HT1080 (cell line): ENCODE results near the gene ACAP1. TPM values are rescaled to one million over a fixed set of nuclear protein-coding genes. Genes with fewer than 3 reads are reported as not detected.
A peak's percentile ranks its signal among the peaks of the same experiment; 100 is the strongest.

ENCODE experiments used
- DNase-seq: peaks from one replicate; pipeline ENCODE4 v3.0.0-alpha.2; 2015; ENCODE audit warnings: low read depth
- polyA plus RNA-seq, 2 experiments: library from polyadenylated mRNA; depleted of rRNA; stranded (reverse); fragments of >200 nt; gene quantifications; 2 replicates each; pipeline ENCODE4 v1.2.3, GENCODE V29; 2015
- total RNA-seq: library from RNA; depleted of rRNA; stranded (reverse); fragments of >200 nt; shearing (Covaris generic); gene quantifications from 2 replicates; pipeline ENCODE4 v1.2.3, GENCODE V29; 2014; rRNA removed

ACAP1 gene, protein sequence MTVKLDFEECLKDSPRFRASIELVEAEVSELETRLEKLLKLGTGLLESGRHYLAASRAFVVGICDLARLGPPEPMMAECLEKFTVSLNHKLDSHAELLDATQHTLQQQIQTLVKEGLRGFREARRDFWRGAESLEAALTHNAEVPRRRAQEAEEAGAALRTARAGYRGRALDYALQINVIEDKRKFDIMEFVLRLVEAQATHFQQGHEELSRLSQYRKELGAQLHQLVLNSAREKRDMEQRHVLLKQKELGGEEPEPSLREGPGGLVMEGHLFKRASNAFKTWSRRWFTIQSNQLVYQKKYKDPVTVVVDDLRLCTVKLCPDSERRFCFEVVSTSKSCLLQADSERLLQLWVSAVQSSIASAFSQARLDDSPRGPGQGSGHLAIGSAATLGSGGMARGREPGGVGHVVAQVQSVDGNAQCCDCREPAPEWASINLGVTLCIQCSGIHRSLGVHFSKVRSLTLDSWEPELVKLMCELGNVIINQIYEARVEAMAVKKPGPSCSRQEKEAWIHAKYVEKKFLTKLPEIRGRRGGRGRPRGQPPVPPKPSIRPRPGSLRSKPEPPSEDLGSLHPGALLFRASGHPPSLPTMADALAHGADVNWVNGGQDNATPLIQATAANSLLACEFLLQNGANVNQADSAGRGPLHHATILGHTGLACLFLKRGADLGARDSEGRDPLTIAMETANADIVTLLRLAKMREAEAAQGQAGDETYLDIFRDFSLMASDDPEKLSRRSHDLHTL
- 0.90 and 2.2 TPM in 2 replicates for total RNA-seq
- polyA plus RNA-seq (2015; cell fraction: cytosol; rRNA removed) = 0.65 and 0.76 TPM in 2 replicates
- polyA plus RNA-seq (2015; cell fraction: nucleus; rRNA removed) = 2.2 and 3.3 TPM in 2 replicates

DNA sequence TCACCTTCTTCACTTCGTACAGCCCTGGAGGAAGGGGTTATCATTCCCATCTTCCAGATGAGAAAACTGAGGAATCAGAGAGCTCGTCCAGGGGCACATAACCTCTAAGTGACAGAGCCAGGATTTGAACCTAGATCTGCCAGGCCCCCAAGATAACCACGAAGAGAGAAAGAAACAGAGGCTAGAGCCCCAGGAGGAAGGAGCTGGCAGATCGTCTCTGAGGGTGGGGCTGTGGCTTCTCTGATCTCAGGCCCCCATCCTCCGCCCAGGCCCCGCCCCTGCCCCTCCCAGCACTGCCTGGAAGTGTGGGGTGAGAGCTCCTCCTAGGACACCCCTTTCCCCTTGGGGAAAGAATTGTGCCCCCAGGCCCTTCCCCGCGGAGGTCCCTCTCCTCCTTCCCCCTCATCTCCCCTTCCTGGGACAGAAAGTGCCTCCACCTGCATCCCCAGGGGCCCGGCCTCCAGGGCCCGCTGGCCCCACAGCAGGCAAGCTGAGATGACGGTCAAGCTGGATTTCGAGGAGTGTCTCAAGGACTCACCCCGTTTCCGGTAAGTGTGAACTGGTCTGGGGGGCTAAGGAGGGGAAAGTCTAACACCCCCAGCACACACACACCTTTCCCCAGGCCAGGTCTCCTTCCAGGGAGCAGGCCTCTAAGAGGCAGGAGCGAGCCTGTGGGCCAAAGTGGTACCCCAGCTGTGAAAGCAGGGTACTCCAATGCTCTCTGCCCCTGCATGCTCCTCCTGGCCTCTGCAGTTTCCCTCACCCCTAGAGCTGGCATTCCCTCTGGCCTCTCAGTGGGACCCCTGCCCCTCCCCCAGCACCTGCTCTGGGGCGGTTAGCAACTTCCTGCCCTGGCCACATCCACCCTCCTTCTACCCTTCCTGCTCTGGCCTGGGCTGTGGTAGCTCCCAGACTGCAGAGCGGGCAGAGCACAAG lies at the start of gene ACAP1:
ACAP1 (plus strand) TSS at position 290 of the 936 bp plus-strand sequence; CDS start at position 496, 206 bp downstream.
- DNase-seq = no peak

DNA sequence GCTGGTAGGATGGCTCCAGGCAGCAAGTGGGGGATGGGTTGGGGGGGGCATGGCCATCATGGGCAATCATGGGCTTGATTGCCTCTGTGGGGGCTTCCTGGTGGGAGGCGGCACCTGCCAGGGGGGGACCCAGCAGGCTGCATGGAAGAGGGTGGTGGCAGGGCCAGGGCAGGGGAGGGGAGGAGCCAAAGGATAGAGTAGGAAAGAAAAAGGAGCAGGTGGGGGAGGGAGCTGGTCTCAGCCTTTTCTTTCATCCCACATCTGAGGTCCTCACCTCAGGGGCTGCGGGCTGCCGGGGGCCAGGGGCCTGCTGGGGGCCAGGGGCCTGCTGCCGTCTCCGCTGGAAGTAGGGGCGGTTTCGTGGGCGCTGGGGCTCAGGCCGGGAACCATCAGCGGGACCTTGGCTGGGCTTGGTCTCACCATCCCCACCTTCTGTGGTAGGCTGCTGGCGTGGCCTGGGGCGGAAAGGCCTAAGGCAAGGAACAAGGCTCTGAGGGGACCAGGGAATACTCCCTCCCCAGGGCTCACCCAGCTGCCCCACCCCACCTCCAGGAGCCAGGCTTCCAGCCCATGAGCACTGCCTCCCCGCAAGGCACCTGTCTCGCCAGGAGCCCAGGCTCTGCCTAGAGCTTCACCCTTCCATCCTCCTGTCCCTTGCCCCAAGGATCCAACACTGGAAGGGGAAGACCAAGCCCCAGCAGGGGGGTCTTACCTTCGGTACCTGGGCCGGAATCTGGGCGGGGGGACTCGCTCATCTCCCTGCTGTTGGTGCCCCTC lies 46.9 kb upstream of the ACAP1 start:
- no peak for DNase-seq

DNA sequence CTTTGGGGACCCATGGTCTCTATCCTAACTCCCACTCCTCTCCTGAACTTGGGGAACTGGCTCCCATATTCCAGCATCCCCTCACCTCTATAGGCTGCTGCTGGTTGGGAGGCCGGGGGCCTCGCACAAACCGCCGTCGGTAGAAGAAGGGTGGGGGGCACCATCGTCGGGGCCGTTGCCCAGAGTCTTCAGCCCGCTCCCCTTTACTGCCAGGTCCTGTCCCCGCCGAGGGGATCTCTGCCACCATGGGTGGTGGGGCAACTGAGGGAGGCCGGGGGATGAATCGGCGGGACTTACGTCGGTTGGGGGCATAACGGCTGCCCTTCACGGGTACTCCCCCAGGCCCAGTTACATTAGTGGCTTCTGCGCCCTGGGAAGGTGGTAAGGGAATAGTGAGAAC lies 46.2 kb upstream of the ACAP1 start:
- no peak for DNase-seq

DNA sequence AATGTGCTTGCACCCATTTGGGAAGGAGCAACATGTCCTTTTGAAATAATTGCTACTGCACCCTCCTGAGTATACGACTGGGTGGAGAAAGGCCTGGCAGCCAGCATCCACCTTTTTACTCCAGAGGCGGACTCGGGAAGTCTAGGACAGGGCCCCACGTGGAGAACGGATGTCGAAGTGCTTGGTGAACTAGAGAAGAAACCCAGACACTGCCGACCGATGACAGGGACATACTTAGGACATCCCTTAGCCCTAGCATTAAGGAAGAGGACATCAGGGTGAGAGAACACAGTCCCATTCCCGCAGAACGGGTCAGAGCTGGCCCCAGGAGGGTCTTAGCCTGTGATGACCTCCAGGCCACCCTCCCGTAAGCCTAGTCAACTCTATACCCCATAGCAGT lies 45.6 kb upstream of the ACAP1 start:
- no peak for DNase-seq

DNA sequence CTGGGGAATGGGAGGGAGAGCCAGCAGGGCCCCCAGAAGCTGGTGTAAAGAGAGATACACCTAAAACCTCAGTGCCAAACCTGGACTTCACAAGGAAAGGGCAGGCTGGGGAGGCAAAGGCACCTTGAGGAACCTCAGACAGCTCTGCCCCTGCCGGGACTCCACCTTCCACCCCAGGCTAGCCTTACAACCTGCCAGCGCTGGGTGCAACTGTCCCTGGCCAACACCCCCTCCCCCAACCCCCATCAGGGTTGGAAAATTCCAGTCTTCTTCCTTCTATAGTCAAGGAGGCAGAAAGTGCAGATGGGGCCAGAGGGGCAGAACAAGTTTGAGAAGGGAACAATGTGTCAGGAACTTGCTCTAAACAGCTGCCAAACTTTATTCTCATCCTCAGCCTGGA lies 44.1 kb upstream of the ACAP1 start:
- DNase-seq = no peak

DNA sequence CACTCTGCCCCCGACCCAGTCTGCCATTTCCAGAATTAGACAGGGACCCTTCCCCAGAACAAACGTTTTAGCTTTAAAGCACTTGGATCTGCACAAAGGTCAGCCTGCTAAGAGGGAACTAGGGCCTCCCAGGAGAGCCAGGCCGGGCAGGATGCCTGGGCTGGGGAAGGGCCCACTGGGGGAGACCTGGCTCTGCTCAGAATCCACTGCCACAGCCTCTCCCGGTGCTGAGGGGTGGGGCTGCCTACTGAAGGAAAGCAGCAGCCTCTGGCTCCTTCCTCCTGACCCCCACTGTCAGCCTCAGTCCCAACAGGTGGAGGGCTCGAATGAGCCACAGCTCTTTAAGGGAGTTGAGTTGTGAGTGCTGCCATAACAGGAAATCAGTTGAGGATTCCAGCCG lies 43.6 kb upstream of the ACAP1 start:
- no peak for DNase-seq

DNA sequence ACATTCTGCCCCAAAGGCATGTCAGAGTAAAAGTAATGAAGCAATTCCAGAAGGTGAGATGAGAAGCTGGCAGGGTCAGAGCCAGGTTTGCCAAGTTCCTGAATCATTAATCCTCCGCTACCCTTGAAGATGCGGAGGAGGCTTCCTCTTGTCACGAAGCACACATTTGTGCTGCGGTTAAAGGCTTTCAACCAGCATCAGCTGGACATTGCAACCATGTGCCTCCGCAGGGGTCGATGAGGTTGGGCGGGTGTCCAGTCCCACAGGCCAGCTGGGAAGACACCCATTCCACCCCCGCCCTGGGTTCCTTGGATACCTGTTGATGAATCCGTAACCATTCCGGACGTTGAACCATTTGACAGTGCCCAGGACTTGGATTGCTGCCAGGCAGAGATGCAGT lies 43.2 kb upstream of the ACAP1 start:
- DNase-seq = no peak

DNA sequence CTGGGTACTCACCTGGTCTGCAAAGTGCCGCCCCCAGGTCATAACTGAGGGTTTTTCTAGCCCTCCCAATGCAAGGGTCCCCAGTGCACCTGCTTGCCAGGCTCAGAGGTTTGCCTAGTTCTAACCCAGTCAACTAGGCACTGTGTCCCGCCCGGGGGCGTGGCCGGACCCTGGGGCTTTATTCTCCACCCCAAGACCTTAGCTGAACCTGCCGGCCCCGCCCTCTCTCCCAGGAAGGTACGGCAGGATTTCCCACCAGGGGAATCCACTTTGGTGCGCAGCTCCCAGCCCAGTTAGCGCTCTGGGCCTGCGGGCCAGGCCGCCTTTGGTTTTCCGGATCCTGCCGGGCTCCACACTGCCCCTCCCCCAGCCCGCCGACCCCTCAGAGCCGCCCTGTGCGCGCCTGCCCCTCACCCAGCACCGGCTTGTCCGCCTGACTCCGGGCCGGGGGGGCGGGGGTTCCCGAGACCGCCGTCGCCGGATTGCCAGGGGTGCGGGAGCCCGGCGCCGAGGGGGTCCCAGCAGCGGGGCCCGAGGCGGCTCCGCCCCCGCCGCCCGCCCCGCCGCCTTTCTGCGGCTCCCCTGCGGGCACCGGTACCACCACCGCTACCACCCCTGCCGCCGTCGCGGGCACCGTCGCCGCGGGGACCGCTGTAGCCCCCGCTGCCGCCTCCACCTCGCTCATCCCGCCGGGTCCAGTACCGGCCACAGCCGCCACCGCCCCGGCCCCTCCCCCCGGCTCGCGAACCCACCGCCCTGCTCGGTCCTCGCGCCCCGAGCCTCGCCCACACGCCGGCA lies 42.3 kb upstream of the ACAP1 start:
- DNase-seq = no peak

DNA sequence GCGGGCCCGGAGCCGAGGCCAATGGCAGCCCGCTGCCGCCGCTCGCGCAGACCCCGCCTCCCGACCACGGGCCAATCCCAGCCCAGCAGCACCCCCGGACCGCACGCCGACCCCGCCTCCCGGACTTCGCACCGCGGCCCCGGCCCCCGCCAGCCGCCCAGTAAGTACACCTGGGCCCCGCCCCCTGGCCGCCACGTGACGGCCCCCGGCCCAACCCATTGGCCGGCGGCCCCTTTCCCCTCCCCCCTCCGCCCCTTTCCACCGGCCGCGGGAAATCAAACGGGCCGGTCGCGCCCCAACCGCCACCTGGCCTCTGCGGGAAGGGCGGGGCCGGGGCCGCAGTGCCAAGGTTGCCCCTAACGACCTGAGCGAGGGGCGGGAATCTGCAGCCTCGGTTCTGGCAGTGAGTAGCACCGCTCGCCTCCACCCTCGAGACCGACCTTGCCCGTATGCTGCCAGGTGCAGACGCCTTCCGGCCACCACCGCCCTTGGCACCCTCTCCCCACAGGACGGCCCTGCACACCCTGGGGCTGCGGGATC lies 41.6 kb upstream of the ACAP1 start, which contains the start of gene YBX2:
YBX2 (minus strand) TSS at position 26 of the 540 bp plus-strand sequence. CDS start 139 bp downstream, outside the sequence.
- DNase-seq = no peak

DNA sequence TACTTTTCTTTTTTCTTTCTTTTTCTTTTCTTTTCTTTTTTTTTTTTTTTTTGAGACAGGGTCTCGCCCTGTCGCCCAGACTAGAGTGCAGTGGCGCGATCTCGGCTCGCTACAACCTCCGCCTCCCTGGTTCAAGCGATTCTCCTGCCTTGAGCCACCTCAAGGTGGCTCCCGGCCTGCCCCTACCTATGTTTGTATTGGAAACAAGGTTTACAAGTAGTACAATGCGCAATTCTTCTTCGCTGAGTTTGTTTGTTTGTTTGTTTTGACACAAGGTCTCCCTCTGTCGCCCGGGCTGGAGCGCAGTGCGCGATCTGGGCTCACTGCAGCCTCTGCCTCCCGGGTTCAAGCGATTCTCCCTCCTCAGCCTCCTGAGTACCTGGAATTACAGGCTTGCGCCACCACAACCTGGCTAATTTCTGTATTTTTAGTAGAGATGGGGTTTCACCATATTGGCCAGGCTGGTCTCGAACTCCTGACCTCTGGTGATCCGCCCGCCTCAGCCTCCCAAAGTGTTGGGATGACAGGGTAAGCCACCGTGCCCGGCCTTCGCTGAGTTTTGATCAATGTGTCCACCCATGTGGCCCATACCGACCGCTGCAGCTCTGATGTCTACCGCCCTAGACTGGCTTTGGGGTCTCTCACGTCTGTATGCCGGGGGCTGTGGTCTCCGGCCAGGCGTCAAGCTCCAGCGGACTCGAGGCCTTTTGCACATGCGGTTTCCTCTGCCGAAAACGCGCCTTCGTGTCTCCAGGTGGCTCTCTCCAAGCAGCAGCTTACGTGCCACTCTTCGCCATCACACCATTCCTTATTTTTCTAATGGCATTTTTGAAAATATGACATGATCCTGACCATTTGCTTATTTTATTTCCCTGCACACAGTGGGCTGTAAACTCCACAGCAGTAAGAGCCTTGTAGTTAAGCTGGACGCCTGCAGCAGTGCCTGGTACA lies 40.8 kb upstream of the ACAP1 start:
- no peak for DNase-seq

DNA sequence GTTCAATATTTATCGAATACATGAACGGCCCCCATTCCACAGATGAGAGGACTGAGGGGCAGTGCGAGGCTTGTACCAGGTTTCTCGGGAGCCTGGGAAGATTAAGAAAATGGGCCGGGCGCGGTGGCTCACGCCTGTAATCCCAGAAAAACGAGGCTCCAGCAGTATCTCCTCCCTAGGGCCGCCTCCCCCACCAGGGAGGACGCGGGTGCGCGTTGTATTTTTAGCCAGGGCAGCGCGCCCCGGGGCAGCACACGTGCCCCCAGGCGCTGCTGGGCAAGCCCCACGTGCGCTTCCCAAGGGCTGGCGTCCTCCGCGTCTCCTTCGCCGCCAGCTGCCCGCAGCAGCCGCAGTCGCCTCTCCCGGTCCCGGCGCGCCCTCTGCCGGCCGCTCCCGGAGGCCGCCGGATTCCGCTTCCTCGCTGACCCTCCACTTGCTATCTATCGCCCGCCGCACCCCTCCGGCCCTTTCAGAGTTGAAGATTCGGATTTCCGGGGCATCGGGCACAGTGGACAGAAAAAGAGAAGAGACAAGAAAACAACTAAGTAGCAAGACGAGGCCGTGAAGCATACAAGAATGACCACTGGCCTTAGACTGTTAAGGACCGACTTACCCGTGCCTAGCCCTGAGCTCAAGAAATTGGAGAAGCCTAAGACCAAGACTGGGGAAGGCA lies 40.0 kb upstream of the ACAP1 start:
- DNase-seq = peak; percentile 82

DNA sequence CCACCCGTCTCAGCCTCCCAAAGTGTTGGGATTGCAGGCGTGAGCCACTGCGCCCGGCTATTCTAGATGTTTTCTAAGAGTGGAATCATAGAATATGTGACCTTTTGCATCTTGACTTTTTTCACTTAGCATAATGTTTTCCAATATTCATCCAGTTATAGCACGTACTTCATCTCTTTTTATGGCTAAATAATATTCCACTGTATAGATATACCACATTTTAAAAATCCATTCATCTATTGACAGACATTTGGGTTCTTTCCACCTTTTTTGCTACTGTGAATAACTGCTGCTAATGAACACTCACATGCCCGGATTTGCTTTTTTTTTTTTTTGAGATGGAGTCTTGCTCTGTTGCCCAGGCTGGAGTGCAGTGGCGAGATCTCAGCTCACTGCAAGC lies 32.1 kb upstream of the ACAP1 start:
- no peak for DNase-seq

DNA sequence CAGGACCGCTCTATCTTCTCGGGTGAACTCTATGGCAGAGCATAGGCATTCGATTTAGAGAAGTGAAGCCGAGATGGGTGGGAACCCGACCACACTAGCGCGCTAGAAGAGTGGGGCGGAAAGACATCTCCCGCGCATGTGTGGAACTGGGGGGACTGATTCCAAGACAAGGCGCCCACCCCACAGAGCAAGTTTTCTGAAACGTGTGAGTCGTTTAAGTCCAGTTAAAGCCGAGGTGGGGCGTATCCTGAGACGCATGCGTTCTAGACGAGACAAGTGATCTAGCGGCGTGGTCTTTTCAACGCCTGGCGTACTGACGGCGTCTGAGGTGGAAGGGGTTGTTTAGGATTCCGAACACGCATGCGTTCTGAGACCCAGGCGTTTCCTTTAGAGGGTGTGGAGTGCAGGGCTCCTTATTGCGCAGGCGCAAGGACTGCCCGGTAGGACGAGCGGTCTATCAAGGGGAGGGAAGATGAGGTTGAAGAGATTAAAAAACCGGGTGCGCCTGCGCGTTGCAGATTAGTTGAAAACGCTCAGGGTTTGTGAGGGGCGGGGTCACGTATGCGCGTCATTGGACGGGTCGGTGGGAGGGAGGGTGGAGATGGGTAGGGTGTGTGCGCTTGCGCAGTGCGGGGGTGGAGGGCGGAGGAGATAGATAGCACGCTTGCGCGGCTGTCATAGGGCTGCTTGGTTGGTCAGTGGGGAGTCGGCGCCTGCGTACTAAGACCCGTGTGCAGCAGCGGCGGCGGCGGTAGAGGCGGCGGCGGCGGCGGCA lies 29.2 kb upstream of the ACAP1 start, which contains the start of gene EIF5A:
EIF5A (plus strand) TSS at position 718 of the 775 bp plus-strand sequence. CDS start 2,008 bp downstream, outside the sequence.
- DNase-seq = peak; percentile 99

DNA sequence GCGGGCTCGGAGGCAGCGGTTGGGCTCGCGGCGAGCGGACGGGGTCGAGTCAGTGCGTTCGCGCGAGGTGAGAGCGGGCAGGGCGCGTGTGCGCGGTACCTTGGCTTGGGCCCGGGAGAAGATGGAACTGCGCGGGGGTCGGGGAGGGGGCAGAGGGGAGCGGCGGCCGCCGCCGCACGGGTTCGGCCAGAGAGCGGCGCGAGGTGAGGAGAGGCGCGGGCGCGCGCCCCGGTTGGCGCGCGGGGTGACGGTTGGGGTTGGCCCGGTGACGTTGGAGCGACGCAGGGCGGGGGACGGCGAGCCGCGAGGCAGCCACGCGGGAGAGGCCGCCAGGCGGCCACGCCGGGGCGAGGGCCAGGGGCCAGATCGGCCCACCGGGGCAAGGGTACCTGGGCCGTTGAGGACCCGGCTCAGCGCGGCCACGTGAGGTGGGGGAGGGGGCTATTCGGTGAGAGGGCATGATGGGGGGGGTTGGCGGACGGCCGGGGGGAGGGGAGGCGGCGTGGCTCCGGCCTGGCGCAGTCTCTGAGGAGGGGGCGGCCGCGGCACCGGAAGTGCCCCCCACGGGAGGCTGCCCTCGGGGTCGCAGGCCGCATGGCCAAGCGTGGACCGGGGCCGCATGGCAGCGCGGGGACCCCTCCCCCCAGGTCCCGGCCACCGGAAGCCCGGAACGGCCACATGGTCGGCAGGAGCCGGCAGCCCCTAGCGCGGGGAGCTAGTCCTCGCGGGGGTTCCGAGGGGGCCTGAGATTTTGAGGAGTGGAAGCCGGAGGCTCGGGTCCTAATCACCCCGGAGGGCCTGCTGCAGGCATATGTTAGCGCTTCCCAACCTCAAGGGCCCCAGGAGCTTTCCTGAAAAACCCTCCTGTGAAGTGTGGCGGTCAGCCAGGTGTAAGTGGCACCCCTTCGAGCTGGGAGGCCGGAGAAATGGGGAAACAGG lies 28.4 kb upstream of the ACAP1 start:
- peak; percentile 23 for DNase-seq
